Stimulated activated CD4-positive, alpha-beta T cell treated with anti-CD3 and anti-CD28 coated beads, Interleukin-4, amount 100 ng/mL, for 1 hour (primary cell): ENCODE data around the gene TNFSF10.
"Not testable (repeated sequence)": the region's sequence is repeated elsewhere in the genome, so short reads cannot be mapped to it uniquely, and the experiment has no call there.

Experiments
- DNase-seq: peaks from one replicate; pipeline ENCODE4 v3.0.0-alpha.2; 2020

Gene TNFSF10

DNA sequence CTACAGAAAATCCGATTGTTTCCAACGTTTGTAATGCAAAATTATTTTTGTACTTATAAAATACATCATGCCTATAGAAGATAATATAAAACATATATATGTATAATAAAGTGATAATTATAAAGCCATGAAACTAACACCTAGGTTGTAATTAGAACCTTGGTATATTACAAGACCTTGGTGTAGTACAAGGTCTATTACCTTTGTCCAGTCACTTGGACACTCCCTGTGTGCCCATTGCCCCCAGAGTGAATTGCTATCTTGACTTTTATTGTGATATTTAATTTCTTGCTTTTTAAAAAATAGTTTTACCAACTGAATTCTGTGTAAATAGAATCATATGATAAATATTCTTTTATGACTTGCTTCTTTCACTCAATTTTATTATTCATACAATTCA lies 20.7 kb upstream of the TNFSF10 start:
- DNase-seq, result no peak

DNA sequence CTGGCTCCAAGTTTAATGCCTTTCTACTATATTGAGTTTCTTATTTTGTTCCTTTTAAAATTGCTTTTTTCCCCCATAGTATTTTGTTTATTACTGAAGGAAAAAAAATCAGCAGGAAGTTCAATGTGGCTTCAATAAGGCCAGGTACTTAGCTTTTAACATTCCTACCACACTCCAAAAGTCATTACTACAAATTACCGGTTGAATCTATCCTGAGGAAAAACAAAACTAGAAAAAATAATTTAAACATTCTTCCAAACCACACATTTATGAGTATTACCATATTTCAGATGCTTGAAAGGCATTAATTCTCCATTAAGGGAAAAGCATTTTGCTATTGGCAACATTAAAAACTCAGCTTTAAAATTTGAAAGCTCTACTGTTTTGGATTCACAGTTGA lies 20.2 kb upstream of the TNFSF10 start:
- DNase-seq, result no peak

DNA sequence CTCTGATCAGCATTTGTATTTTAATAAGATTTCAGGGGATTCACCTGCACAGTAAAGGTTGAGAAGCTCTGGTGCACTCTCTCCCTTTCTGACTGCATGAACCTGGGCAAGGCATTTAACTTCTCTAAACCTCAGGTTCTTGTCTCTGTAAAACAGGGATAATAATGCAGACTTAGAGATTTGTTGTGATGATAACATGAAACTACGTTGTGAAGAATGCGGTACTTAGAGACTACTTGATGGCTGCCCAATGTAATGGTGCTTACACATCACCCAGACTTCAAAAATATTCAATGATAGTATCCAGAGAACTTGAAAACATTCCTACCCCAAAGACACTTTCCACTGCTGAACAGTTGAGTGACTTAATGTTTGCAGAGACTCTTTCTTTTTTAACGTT lies 19.8 kb upstream of the TNFSF10 start:
- DNase-seq, result no peak

DNA sequence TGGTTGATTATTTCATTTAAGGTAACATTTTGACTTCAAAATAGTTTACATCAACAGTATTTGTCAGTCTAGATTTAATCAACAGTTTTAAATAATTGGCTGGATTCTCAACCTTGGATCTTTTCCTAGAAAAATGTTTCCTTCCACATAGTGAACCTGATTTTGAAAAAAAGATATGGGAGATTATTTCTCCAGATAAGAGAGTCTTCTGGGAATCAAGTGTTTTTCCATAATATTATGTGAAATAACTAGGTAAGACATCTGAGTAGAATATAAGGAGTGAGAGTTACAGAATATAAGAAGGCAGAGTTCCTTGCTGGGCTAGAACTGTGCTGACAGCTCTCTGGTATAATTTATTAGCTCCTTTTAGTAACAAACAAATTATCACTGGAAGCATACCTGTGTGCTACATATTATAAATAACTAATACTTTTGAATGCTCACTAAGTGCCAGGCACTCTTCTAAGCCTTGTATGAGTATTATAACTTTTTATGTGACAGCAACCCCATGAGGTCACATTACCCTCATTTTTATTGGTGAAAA lies 18.8 kb upstream of the TNFSF10 start:
- no peak for DNase-seq

DNA sequence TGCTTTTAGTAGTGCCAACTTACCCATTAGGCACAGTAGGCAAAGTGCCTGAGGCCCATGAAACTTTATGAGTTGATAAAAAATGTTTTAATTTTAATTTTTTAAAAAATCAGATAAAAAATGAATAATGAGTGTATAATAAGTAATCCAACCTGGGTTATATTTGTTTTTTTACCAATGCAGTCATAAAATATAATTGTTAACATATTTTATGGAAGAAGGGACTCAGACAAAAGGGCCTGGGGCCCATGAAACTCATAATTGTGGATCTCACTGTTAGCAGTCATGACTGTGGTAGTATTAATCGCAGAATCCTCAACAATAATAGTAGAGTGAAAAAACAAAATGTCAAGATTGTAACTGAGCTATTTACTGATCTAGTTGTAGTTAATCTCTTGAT lies 16.8 kb upstream of the TNFSF10 start:
- DNase-seq, result no peak

DNA sequence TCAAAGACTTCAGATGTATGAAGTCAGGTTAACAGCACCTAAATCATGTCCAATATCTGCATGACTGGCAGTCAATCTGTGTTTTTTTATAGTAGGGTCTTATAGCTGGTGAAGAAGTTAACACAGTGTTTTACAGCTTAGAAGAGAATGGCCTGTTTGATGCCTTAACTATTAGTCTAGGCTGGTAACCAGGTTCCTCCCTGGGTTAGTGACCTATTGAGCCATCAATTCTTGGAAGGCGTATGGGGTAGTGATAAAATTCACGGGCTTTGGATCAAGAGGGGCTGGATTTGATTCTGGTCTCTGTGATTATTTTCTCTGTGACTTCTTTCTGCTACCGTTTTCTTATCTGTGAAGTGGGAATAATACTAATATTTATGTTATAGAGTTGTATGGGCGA lies 16.0 kb upstream of the TNFSF10 start:
- DNase-seq, result no peak

DNA sequence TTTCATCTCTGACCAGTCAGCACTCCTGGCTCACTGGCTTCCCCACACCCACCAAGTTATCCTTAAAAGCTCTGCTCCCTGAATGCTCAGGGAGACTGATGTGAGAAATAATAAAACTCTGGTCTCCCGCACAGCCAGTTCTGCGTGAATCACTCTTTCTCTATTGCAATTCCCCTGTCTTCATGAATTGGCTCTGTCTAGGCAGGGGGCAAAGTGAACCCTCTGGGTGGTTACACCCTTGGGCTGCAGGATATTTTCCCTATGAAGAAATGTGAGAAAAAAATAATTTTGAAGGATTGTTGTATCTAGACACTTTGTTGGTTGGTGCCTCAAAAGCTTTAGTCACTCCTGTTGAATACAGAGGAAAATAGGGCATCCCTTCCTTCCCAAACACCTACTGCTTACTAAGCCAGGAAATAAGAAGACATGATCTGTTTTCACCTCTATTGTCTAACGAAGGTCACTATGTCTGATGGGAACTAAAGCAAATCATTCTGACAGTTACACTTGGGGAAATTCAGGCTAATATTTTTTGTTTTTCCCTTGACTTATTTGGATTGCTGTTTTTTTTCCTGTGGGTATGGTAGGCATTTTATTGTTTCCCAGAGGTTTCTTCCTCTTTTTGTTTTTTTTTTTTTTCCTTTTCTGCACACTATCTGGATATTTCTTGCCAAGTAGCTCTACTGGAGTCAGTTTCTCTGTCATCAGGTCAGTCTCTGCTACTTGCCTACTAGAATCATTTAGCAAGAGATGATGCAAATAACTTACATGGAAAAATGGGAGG lies 15.3 kb upstream of the TNFSF10 start:
- DNase-seq, result no peak

DNA sequence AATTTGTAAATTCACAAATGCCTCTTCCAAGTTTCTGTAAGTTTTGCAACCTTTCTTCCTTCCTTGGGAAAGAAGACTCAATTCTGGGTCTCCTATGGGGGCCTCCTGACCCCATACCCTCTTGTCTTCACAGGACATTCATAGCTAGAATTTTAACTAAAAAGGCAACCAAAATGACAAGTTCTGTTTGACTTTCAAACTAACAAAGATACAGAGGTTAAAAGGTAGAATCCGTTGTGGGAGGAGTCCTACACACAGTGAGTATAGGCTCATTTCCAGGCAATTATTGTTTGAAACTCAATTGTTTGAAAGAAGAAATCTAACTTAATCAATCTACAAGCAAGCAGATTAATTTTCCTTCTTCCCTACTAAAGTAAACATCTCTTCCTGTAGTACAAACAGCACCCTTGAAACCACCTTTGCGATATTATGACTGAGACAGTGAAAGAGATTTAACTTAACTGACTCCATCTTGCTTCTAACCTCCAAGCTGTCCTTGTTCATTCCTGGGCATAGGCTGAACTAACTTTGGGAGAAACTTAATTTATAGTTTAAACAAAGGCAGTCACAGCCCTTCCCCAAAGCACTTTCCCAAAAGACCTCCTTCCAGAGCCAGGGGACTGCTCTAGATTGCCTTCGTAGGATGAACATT lies 14.4 kb upstream of the TNFSF10 start:
- no peak for DNase-seq

DNA sequence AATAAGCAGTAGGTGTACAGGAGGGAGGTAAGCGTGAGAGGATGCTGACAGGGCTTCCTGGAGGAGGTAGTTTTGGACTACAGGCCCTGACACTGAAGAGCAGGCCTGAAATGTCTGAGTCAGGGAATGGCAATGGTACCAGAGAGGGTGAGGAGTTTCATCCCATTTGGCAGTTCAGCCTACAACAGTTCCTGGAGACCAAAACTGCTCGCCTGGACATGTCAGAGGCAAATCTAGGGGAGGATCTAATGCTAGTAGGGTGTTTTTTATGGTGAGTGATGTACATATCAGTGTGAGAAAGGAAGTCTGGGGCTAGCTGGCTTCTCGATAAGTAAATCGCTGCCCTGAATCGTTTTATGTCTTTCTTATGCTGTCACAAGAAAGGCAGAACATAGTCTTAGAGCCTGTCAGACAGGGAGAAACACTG lies 13.8 kb upstream of the TNFSF10 start:
- DNase-seq, result no peak

DNA sequence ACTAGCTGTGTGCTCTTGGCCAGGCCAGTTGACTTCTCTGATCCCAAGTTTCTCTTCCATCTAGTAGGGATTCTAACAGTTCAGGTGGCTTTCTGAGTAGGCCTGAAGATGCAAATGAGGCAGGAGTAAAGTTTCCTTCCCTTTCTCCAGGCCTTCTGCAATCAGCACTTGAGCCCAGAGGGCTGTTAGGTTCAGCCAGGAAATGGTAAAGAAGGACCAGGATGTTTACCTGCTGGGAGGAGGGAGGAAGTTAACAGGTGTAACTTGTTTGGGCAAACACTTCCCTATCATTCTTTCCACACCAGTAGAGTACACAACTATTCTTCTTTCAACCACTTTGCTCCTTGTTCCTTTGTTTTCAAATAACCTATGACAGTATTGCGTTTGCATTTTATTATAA lies 13.3 kb upstream of the TNFSF10 start:
- no peak for DNase-seq

DNA sequence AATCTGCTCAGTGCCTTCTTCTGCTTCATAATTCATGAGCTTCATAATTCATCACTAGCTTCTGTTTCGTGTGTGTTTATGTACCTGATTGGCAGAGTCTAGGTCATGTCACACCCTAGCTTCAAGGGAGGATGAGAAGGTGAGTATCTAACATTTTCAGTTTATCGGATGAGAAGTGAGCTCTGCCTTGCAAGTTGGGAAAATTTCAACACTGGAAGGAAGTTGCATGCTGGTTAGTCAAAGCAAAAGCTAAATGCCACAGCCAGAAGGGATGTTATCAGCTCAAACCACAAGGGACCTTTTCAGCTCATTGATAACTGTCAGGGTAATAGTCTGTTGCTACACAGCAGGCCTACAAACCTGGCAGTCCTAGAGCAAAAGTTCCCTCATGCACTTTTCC lies 7.3 kb upstream of the TNFSF10 start:
- no peak for DNase-seq

DNA sequence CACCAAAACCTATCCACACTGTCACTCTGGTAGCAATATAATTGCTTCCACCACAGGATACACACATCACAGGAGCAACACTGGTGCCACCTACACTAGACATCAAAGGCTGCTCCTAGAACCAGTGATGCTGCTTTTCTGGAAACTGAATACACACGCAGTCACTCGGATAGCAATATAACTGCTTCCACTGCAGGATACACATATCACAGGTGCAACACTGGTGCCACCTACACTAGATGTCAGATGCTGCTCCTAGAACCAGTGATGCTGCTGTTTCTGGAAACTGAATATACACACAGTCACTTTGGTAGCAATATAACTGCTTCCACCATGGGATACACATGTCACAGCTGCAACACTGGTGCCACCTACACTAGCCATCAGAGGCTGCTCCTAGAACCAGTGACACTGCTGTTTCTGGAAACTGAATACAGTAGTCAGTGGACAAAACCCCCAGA lies 6.9 kb upstream of the TNFSF10 start:
- DNase-seq, result no peak

DNA sequence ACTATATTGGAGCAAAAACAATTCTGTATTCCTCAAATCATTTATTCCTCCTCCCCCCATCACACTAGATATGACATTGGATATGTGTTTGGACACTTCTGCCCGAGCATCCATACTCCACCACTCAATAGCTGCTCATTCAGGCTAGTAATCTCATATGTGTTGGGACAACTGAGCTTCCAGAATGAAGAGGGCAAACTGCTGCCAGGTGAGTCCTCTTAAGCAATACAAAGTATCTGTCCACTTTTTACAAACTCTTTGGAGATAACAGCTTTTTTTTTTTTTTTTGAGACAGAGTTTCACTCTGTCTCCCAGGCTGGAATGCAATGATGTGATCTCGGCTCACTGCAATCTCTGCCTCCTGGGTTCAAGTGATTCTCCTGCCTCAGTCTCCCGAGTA lies 5.4 kb upstream of the TNFSF10 start:
- no peak for DNase-seq

DNA sequence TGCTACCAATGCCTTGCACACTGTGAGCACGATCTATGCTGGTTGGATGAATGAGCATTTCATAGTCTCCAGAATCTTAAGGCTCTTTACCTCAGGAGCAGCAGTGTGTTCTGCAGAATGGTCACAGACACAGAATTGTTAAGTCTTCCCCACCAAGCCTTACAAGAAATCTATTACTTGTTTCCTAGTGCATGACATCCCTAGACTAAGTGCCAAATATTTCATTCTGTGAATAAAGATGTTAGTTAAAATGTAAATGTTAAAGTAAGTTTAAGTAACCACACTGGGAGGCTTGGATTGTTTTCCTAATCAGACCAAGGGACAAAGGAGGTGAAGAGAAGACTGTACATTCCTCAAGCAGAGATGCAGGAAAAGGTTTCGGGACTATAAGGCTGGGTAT lies 4.1 kb upstream of the TNFSF10 start:
- no peak for DNase-seq

DNA sequence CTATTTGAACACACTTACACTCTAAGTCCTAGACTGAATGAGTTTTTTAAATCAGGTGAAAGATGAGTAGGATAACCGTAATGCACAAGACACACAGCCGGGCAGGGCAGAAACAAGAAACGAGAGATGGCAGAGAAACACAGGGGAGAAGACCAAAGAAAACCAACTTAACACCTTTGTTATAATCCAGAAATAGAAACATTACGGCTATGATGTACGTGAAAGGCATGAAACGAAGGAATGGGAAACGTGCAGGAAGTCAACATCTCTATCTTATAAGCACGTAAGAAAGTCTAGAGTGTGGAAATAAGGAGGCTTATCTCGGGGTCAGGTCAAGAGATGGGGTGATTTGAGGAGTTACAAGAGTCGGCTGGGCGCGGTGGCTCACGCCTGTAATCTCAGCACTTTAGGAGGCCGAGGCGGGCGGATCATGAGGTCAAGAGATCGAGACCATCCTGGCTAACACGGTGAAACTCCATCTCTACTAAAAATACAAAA lies 1.9 kb upstream of the TNFSF10 start:
- DNase-seq, result no peak

DNA sequence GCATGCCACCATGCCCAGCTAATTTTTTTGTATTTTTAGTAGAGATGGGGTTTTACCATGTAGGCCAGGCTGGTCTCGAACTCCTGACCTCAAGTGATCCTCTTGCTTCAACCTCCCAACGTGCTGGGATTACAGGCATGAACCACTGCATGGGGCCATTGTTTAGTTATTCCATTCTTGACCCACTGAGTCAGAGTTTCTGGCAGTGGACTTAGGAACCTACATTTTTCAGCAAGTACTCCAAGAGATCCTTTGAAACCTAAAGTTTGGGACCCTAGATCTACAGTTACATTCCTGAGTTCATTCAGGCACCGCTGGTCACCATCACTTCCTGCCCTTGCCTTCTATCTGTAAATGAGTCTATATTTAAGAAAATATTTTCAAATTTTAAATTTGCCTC lies 1.4 kb upstream of the TNFSF10 start:
- no peak for DNase-seq

DNA sequence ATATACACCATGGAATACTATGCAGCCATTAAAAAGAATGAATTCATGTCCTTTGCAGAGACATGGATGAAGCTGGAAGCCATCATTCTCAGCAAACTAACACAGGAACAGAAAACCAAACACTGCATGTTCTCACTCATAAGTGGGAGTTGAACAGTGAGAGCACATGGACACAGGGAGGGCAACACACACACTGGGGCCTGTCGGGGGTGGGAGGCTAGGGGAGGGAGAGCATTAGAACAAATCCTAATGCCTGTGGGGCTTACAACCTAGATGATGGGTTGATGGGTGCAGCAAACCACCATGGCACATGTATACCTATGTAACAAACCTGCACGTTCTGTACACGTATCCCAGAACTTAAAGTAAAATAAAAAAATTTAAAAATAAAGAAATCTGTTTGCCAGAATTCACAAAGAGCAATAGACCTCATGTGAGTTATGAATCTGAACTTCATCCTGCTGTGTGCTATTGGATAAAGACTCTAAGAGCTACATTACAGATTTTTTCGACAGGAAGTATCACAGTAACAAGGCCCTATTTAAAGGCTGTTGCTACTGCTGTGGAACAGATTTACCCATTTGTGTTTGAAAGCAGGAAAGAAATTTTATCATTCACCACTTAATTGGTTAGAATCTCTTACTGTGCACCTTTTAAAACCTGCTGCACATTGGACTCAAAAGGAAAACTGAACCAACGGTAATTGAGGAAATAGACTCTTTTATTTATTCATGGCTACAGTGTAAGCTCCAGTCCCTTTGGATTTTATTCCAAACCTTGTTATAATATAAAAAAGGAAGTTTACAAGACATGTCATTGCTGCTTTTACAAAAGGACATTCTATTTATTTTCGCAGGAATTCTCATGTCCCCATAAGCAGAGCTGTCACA lies 1.1 kb downstream of the TNFSF10 start:
- not testable (repeated sequence) for DNase-seq

DNA sequence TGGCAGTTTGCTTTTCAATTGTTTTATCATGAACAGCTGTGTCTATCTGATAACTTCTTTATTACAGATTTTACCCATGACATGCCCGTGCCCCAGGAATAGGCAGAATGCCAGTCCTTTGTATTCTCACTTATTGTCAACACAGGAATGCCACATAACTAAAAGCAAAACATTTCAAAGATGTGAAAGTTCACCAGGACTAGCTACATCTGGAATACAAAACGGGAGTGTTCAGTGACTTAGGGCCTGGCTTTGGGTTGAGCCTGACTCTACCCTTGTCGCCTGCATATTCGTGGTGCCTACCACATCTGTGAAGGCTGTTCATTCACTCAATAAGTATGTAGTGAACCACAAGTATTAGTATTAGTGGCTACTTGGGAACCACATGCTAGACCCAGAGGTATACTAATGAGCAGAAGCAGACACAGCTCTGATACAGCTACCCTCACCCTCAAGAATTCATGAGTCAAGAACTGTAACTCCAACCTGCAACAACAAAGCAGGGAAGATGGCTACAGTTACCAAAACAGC lies 2.9 kb downstream of the TNFSF10 start:
- DNase-seq, result no peak

DNA sequence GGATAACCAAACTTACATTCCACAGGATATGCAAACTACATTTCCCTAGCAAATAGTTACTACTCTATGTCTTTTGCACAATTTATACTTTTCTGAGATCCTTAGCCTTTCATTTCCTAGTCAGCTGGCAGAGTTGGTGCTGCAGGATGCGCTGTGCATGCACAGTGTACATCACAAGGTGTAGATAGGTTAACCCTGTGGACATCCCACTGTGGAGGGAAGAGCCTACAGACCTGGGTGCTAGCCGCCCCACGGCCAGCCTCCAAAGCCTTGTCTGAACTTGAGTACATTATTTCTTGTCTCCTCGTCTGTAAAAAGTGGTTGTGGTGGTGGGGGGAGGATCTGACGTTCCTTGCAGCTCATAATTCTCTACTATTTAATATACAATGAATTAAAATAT lies 3.5 kb downstream of the TNFSF10 start:
- DNase-seq, result no peak

DNA sequence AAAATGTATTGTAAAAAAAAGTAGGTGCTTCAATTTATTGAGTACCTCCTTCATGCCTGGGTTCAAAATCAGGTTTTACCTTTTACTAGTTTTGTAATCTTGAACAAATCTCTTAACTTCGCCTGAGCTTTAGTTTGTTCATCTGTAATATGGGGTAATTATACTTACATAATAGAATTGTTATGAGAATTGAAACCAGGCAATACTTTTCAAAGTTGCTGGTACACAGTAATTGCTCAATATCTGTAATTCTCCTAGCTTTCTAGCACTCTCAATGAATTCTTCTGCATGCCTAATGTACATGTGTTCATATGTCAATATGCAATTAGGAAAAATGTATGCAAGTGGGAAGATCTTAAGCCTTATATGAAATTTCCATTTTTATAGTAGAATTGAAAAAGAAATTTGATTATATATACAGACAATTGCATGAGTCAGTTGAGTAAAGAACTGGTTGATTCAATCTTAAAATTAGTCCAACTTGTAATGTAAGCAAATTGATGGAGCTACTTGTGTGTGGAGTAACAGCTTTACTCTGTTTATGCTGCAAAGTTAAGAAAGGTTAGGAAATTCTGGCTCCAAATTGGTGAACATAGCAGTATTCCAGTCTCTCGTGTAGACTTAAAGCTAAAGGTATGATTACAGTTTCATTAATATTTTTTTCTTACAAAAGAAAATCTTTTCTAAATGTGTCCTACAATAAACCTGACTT lies 4.1 kb downstream of the TNFSF10 start:
- no peak for DNase-seq

DNA sequence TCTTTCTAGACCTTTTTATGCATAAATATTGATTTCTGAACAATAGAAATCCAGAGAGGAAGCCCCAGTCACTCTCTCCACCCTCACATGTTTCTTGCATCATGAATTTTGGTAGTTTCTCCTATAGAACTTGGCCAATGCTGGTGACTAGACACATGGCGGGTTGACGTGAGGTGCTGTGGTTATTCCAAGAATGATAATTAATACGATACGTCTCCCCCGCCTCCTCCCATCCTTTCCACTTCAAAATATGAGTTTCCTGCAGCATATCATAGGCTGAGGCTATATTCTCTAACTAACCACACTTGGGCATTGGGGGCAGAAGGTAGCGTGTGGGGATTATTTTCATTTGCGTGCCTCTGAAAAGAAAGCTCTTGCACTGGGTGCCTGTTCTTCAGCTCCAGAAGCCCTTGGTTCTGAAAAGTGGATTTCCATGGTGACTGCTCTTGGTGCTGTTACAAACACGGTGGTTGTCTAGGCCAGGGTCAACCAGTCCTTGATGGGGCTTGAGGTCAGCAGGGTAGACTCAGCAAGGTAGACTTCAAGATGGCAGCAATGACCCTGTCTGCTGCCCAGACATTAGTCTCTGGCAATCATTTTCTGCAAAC lies 5.3 kb downstream of the TNFSF10 start:
- peak; percentile 49 for DNase-seq
